Tibial nerve (tissue), 3 donors: Measurements from ENCODE around the gene DNAJC1.

ENCODE experiments used
- POLR2A ChIP-seq, 2 donors: fragments of 450-650 bp; IDR thresholded peaks; one replicate each; pipeline ENCODE4 v1.6.1; 2017; ENCODE audit warnings: antibody characterized with exemption in 2 of 2, mild to moderate bottlenecking in 2 of 2, moderate library complexity in 2 of 2
- TF ChIP-seq, protein P1 (sequence below), 5 experiments: fragments of 200-600 bp in 3 of 5; fragments of 450-650 bp in 2 of 5; sonication (generic) in 3 of 5; IDR thresholded peaks; one replicate each; pipeline ENCODE4 v1.5.1; 2016 to 2019; ENCODE audit warnings: antibody characterized with exemption in 5 of 5, mild to moderate bottlenecking in 3 of 5, moderate library complexity in 2 of 5

GRCh38 chr10:21810582-21811244 lies 192.8 kb downstream of the DNAJC1 start:
- TF ChIP-seq, protein P1, sequence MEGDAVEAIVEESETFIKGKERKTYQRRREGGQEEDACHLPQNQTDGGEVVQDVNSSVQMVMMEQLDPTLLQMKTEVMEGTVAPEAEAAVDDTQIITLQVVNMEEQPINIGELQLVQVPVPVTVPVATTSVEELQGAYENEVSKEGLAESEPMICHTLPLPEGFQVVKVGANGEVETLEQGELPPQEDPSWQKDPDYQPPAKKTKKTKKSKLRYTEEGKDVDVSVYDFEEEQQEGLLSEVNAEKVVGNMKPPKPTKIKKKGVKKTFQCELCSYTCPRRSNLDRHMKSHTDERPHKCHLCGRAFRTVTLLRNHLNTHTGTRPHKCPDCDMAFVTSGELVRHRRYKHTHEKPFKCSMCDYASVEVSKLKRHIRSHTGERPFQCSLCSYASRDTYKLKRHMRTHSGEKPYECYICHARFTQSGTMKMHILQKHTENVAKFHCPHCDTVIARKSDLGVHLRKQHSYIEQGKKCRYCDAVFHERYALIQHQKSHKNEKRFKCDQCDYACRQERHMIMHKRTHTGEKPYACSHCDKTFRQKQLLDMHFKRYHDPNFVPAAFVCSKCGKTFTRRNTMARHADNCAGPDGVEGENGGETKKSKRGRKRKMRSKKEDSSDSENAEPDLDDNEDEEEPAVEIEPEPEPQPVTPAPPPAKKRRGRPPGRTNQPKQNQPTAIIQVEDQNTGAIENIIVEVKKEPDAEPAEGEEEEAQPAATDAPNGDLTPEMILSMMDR (IDR thresholded peaks at IDR 0.05): no peak
- TF ChIP-seq POLR2A (IDR thresholded peaks at IDR 0.05): no peak
